NCI-H460 (cell line): ENCODE results near the gene FGFRL1. TPM values are rescaled to one million over a fixed set of nuclear protein-coding genes. Genes with fewer than 3 reads are reported as not detected.
A peak's percentile ranks its signal among the peaks of the same experiment; 100 is the strongest.

Source experiments
- DNase-seq: peaks from one replicate; pipeline ENCODE4 v3.0.0-alpha.2; 2016; ENCODE audit warnings: low read depth; ENCODE audit errors: extremely low read depth
- total RNA-seq: library from RNA; depleted of rRNA; stranded (reverse); fragments of >200 nt; shearing (Covaris generic); gene quantifications from 2 replicates; pipeline ENCODE4 v1.2.3, GENCODE V29; 2014

FGFRL1 gene
- total RNA-seq, 1 experiment from 2014 or later, result 16.8 TPM

DNA sequence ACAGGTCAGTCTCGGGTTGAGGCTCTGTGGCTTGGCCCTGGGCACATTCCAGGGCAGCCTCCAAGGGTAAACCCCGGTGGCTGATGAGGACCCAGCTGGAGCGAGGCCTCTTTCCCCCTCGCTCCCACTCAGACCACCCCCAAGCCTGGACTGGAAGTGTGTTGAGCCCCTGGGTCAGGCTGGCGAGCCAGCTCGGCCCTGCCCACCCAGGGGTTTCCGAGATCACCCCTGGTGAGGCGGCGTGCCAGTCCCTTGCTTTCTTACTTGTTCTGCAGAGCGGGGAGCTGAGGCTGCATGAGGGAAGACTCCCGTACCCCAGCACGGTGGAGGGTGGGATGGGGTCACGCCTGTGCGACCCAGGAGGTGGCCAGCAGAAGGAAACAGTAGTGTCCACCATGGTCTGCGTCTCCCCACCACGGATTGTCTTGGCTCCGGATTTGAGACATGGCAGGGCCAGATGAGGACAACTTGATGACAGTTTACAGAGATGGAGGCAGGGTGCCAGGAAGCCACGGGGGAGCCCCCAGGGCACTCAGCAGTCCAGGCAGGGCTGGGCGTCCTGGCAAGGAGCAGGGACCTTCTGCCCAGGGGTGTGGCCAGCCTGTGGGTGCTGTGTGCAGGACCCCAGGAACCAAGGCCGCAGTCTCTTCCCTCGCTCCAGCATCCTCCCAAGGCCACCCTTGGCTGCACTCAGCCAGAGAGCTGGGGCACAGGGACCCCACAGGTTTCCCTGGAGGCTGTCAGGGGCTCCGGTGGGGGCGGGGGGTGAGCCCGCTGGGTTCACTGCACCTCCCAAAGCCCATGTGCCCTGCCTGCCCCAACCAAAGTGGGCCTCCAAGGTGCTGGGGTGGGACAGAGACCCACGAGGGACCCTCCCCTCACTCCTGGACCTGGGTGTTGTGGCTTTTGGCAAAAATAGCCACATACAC is 6.6 kb upstream of the FGFRL1 start:
- no peak for DNase-seq

DNA sequence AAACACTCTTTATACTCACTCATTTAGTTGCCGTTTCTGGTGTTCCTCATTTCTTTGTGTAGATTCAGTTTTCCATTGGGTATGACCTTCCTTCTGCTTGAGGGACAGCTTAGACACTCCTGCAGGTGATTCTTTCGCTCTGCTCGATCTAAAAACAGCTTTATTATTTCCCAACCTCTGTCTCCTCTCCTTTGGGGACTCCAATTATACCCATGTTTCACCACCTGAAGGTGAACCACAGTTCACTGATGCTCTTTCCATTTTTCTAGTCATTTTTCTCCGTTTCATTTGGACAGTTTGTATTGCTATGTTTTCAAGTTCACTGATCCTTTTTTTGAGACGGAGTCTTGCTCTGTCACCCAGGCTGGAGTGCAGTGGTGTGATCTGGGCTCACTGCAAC is 4.6 kb upstream of the FGFRL1 start:
- DNase-seq, result no peak

- DNase-seq, result no peak
These were observed 2.4 kb upstream of the FGFRL1 start for GRCh38 chr4:1008840-1009541.

DNA sequence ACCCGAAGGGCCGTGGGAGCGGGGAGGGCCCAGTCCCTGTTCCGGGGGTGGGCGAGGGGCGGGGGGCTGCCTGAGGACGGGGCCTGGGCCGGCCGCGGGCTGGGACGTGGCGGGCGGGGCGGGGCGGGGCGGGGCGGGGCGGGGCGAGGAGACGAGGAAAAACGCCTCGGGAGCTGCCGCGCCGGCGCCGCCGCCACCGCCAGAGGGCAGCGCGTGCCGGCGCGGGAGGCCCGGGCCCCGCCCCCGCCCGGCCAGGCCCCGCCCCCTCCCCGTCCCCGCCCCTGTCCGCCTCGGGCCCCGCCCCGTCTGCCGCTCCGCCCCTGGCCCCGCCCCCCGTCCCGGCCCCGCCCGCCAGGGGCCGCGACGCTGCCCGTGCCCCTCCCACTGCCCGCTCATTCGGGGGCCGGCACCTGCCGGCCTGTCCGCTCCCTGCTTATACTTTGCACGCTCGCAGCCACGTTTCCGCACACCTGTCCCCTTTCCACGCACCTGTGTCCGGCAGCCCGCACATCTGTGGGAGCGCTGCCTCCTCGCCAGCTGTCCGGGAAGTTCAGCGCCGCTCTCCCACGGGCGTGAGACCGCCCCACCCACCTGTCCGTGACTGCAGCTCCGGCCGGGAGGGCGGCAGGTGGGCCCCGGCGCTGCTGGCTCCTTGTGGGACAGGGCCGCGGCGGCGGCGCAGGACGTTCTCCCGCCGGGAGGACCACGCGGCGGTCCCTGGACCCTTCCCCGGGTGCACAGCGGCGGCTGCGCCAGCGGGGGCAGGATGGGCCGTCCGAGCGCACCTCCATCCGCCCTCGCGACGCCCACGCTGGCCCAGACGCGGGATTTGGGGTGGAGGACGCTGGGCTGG is 1.7 kb upstream of the FGFRL1 start:
- DNase-seq, result peak; percentile 29

DNA sequence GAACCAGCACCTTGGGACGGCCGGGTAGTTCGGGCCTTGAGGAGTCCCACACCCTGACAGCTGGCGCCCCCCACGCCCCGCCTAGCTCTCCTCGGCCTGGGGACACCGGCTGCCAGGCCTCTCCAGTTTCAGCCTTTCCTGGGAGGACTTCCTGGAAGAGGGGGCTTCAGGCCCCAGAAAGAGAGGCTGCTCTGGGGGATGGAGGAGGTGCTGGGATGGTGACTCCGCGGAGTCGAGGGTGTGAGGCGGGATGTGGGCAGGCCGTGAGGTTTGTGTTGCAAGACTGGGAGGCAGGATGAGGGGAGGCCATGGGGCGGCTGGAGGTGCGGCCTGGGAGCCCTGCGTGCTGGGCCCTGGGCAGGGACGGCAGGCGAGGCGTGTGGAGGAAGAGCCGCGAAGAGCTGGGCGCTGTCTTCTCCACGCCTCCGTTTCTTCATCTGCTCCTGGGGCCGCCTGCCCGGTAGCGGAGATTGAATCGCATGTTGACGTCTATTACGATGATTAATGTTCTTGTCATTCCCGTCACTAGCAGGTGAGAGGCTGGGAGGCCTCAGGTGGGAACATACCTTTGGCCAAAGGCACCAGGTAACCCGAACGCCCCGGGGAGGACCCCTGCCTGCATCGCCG is 918 bp upstream of the FGFRL1 start:
- peak; percentile 48 for DNase-seq

- DNase-seq, result no peak
These were observed 224 bp downstream of the FGFRL1 start for GRCh38 chr4:1011666-1012033.

- DNase-seq, result no peak
These were observed 761 bp downstream of the FGFRL1 start for GRCh38 chr4:1012034-1012739.

DNA sequence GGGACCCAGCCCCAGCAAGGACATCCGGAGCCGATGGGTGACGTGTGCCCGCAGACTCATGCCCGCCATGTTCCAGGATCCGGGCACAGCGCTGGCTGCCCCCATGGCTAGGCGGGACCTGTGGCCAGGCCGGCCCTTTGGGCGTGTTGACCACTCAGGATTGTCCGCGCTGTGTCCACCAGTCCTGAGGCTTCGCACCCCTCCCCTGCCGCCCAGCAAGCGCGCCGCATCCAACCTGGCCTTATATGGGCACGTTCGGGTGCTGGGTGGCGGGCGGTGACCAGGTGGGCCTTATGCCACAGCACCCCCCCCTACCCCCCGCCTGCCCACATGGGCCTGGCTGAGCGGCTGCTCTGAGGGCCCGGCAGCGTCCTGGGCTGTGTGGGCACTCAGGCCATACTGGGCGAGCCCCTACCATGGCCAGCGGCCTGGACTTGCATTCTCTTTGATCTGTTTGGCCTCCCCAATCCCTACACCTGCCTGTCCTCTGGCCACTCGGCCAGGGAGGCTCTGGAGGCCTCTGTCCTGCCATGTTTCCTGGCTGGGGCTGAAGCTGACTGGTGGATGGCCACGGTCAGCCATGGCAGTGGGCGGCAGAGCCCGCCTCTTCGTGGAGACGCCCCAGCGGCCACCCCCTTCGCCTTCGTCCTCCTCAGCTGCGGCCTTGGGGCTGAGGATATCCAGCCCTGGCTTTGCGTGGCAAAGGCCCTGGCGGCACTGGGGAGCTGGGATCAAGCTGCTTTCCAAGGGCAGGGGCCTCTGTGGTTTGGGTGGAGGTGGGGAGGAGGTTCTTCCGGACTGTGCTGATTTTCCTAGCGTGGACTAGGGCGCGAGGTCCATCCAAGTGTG is 2.0 kb downstream of the FGFRL1 start:
- DNase-seq, result no peak

DNA sequence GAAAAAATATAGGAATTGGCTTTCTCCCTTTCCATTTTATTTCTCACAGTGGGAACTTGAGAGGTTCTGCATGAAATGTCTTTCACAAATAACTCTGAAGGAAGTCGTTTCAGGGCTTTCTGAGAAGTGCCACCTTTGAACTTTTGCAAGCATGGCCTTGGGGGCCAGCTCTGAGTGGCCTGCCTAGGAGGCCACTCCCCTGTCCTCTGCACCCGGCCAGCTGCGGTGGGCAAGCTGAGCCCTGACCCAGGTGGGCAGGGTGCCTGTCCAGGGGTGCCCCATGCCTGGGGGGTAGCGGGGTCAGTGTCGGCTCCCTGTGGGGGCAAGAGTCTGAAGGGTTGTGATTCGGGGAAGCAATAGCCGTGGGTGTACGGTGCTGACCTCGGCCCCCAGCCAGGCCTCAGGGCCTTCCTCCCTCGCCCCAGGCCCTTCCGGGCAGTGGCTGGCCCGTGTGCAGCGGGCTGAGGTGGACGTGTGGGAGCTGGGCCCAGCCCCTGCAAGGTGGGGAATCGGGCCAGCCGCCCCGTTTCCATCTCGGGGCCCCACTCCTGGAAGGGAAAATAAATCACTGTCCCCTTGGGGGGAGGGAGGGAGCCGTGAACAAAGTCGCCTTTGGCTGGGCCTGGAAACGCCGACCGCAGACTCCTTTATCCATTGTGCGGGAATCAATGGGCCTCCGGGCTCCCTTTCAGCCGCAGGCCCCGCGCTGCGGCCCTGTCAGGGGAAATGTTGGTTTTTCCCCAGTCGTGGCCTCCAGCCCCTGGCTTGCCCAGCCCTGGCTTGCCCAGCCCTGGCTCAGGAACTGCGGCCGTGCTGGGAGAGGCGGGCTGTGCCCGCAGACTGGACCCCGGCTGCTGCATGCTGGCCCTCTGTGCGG is 3.1 kb downstream of the FGFRL1 start:
- DNase-seq, result no peak

- DNase-seq, result no peak
These were observed 3.8 kb downstream of the FGFRL1 start for GRCh38 chr4:1015179-1015578.

- no peak for DNase-seq
These were observed 4.3 kb downstream of the FGFRL1 start for GRCh38 chr4:1015746-1016145.

GRCh38 chr4:1017211-1017610 is 5.8 kb downstream of the FGFRL1 start:
- DNase-seq, result no peak

DNA sequence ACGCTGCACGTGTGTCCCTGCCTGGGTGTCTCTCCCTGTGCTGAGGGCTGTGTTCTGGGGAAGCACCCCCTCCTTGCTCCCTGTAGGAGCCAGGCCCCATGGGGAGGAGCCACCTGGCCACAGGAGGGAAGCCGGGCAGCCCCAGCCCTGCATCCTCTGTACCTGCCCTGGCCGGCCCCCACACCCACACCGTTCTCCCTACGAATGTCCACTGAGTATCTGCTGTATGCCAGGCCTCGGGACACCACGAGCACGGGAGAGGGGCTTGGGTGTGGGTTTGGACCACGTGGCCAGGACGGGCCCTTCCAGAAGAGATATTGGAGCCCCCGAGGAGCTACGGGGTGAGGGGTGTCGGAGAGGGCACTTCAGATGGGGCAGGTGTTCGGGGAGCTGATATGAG is 6.3 kb downstream of the FGFRL1 start:
- no peak for DNase-seq

DNA sequence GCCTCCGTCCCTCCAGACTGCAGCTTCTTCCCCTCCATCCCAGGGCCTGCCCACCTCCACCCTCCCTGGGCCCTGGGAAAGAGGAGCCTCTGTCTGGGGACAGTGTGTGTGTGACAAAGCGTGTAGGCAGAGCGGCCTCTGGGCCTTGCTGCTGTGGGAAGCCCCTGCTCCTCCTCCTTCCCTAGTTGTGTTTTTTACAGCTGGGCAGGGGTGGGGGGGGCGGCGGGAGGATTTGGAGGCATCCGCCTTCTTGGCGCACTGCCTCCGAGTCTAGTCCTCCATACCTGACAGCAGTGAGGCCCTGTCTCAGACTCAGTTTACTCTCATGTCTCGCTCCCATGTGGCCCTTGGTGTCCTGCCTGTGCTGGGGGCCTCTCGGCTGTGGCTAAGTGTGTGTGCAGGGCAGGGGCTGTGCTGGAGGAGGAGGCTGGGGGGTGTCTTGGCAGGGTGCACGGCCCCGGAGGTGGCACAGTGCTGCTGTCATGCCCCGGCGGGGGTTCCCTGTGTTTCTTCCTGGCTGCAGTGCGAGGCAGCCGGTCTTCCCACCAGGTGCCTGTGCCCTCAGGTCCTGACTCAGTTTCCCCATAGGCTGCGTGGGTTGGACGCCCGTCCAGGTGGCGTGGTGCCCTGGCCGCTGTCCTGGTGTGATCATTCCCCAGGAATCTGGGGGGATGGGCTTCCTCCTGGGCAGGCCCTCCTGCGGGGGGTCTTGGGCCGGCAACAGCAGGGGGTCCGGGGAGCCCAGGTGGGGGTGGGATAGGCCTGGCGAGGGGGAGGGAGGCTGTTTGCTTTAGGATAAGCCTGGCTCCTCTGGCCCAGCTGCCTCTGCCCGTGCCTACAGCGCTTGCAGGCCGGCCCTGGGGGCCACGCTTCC is 7.0 kb downstream of the FGFRL1 start:
- DNase-seq, result no peak

DNA sequence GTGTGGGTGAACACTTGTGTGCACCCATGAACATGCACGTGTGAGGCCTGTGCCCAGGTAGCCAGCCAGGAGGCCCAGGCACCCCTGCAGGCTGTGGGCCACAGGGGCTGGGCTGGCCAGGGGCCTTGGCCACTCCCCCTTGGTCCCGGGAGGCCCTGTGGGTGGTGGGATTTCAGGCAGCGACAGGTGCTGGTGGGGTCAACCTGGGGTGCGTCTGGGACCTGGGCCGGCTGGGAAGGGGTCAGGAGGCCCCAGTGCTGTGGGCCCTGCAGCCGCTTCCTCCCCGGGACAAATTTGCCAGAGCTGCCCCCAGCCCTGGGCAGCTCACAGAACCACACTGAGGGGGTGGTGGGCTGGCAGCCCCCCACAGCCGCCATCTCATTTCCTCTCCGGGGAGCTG is 7.9 kb downstream of the FGFRL1 start:
- no peak for DNase-seq

DNA sequence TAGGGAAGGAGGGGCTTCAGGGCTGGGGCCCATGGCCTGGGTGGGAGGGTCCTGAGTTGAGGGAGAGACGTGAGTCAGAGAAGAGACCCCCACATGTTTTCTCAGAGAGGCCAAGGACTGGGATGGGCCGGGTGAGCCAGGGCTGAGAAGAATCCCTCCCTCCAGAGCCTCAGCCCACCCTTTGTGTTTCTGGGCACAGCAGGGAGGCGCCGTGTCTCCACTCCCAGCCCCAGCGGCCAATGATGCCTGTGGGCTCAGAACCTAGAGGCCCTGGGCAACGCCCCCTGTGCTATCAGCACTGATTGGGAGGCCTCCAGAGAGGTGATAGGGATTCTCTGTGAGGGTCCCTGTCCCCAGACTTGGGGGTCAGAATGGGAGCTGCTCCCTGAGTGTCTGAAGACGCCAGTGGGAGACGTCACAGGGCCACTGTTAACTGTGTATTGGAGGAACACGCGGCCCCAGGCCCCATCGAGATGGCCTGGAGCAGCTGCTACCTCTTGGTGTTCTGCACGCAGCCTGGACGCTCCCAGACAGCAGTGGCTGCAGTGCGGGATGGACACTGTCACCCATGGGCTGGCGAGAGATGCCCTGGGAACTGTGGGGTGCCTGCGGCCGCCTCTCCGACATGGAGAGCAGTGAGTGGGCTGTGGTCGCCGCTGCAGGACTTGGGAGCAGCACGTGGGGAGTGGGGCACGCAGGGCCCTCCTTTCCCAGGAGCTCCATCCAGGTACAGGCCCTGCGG is 8.5 kb downstream of the FGFRL1 start:
- DNase-seq, result no peak
